ELR (cell line): ENCODE data around the gene ARHGEF10L.
"Not testable (repeated sequence)": the region's sequence is repeated elsewhere in the genome, so short reads cannot be mapped to it uniquely, and the experiment has no call there.

ENCODE experiments used
- DNase-seq: peaks from one replicate; pipeline ENCODE4 v3.0.0-alpha.2; 2015; ENCODE audit warnings: low read depth

Gene ARHGEF10L, protein sequence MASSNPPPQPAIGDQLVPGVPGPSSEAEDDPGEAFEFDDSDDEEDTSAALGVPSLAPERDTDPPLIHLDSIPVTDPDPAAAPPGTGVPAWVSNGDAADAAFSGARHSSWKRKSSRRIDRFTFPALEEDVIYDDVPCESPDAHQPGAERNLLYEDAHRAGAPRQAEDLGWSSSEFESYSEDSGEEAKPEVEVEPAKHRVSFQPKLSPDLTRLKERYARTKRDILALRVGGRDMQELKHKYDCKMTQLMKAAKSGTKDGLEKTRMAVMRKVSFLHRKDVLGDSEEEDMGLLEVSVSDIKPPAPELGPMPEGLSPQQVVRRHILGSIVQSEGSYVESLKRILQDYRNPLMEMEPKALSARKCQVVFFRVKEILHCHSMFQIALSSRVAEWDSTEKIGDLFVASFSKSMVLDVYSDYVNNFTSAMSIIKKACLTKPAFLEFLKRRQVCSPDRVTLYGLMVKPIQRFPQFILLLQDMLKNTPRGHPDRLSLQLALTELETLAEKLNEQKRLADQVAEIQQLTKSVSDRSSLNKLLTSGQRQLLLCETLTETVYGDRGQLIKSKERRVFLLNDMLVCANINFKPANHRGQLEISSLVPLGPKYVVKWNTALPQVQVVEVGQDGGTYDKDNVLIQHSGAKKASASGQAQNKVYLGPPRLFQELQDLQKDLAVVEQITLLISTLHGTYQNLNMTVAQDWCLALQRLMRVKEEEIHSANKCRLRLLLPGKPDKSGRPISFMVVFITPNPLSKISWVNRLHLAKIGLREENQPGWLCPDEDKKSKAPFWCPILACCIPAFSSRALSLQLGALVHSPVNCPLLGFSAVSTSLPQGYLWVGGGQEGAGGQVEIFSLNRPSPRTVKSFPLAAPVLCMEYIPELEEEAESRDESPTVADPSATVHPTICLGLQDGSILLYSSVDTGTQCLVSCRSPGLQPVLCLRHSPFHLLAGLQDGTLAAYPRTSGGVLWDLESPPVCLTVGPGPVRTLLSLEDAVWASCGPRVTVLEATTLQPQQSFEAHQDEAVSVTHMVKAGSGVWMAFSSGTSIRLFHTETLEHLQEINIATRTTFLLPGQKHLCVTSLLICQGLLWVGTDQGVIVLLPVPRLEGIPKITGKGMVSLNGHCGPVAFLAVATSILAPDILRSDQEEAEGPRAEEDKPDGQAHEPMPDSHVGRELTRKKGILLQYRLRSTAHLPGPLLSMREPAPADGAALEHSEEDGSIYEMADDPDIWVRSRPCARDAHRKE (N-terminal part only)

DNA sequence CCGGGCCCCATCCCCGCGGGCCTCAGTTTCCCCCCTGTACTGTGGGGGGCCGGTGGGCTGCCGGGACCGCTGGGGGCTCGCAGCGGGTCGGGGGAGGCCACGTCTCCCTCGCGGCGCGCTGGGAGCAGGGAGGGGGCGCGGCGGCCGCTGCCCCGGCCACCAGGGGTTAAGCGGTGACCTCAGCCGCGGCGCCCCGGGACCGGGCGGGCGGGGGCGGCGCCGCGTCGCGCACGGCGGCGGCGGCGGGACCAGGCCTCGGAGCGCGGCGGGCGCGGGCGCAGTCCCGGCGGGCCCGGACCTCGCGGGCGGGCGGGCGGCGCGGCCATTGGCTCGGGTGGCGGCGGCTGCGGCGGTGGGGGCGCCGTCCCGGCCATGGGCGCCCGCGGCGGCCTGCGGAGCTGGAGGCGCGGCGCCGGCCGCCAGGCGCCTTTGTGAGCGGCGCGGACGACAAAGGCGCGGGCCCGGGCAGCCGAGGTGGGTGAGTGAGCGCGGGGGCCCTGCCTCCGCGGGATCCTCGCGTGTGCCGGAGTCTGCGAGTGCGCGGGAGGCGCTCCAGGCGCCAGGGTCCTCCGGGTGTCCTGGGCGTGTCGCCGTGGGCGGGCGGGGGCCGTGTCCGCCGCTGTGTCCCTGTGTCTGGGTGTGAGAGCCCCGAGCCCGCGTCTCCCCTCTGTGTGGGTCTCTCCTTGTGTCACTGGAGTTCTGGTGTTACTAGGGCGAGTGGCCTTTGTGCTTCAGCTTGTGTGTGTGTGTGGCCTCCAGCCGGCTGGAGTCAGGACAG lies at the start of gene ARHGEF10L:
TSS of gene ARHGEF10L (plus strand) at position 222 of the 778 bp plus-strand sequence. CDS start 40,898 bp downstream, outside the sequence.
- peak; percentile 44 for DNase-seq

GRCh38 chr1:17489768-17490417 lies 49.6 kb upstream of the ARHGEF10L start:
- DNase-seq, result not testable (repeated sequence)

DNA sequence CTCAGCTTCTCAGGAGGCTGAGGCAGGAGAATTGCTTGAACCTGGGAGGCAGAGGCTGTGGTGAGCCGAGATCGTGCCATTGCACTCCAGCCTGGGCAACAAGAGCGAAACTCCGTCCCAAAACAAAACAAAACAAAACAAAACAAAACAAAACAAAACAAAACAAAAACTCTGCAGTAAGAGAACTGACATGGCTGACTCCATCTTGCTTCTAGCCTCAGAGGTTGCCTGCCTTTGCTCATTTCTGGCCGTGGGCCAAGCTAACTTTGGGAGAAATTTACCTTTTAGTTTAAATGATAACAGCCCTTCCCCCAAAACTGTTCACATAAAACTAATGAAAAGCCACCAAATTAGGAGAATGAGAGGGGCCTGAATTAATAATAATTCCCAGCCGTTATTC lies 48.8 kb upstream of the ARHGEF10L start:
- DNase-seq, result not testable (repeated sequence)

DNA sequence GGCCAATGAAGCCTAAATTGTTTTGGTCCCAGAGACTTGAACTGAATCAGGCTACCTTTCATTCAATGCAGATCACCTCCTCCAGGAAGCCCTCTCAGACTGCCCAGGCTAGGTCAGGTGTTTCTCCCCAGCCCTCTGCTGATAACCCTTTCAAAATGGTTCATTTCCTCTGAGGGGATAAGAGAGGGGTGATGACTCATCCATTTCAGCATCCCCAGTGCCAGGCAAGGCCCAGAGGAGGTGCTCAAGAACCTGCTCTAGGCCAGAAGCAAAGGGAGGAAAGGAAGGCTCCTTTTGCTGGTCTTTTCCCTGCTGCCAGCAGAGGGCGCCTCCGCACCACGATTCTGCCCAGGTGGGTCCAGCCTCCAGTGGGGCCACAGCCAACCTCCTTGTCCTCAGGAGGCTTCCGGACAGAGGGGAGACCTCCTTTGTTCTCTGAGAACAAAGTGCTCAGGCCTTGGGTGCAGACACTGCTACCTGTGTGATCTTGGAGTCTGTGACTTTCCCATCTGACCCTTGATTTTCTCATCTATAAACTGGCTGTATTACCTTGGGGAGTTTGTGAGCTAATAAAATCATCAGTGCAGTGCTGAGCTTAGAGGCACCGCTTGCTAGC lies 45.3 kb upstream of the ARHGEF10L start:
- peak; percentile 88 for DNase-seq

GRCh38 chr1:17496419-17496818 lies 43.1 kb upstream of the ARHGEF10L start:
- no peak for DNase-seq

DNA sequence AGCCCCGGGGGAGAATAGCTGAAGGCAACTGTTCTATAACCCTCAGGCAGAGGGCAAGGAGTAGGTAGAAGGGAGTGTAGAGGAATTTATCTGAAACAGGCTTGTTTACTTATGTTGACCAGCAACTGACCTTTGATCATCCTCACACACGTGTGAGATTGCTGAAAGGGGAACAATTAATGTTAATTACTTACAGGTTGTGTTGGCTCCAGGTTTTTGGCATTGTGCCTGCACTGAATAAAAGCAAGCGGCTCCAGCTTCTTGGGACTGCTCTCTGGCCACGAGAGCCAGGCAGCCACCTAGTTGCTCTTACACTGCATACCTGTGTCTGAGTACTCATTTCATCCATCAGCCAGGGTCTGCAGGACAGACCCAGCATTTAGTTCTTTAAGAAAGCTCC lies 41.3 kb upstream of the ARHGEF10L start:
- DNase-seq, result no peak

DNA sequence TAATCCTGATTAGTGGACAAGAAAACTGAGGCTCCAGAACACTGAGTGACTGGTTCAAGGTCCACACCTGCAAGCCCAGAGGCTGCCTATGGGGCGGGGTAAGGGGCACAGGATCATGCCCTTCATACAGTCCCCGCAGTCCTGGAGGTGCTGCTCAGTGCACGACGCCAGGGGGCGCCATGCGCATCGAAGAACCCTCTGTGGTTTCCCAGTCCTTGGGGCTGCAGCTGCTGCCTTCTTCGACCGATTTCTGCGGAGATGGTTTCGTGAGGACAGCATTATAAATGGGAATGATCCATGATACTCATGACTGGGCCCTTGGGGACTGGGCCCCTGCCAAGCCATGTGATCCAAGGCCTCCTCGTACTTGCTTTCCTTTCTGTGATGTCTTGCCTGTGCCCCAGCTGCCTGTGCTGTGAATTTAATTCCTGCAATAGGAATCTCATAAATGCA lies 37.1 kb upstream of the ARHGEF10L start:
- peak; percentile 76 for DNase-seq

GRCh38 chr1:17503146-17503545 lies 36.4 kb upstream of the ARHGEF10L start:
- DNase-seq, result no peak

- DNase-seq, result not testable (repeated sequence)
Measured at GRCh38 chr1:17507200-17507599, 32.3 kb upstream of the ARHGEF10L start.

DNA sequence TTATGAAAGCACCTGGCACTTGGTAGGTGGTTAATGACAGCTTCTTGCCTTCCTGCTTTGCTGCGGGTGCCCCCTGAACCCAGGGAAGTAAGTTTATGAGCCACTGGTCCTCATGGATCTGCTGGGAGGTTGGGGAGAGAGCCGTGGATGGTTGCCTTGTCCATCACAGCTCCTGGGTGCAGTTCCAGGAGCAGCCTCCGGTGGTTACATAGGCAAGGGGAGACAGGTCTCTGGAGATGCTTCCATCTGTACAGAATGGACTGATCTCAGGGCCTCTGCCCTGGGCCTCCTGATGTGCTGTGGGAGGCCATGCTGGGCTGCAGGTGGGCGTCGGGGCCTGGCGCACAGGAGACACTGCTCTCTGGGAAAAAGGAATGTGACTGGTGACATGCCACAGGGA lies 31.6 kb upstream of the ARHGEF10L start:
- peak; percentile 32 for DNase-seq

GRCh38 chr1:17509363-17509762 lies 30.1 kb upstream of the ARHGEF10L start:
- DNase-seq, result no peak

DNA sequence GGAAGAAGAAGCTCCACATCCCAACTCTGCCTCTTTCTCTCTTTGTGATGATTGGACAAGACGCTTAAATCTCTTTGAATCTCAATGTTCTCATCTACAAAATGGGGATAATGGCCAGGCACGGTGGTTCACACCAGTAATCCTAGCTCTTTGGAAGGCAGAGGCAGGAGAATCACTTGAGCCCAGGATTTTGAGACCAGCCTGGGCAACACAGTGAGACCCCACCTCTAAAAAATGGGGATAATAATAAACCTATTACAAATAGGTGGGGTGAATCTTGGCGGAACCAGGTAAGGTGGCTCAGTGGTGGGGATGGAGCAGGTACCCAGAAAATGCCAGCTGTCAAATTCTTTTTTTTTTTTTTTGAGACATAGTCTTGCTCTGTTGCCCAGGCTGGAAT lies 29.4 kb upstream of the ARHGEF10L start:
- DNase-seq, result no peak

- no peak for DNase-seq
Measured at GRCh38 chr1:17511188-17511587, 28.3 kb upstream of the ARHGEF10L start.

DNA sequence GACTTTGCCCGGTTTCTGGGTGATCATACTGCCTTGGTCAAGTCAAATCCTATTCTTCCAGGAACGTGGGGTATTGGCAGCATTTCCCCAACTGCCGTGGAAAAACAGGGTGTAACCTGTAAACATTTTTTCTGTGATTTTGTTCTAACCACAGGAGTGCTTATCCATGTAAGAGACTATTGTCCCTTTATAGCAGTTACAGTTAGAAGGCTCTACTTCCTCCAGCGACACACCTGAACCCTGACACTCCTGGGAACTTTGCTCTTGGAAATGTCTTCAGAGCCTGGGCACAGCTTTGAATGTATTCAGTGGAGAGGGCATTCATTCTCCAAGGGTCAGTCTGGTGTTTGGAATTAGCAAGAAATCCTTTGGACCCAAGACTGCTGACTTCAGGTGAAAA lies 26.4 kb upstream of the ARHGEF10L start:
- DNase-seq, result no peak

DNA sequence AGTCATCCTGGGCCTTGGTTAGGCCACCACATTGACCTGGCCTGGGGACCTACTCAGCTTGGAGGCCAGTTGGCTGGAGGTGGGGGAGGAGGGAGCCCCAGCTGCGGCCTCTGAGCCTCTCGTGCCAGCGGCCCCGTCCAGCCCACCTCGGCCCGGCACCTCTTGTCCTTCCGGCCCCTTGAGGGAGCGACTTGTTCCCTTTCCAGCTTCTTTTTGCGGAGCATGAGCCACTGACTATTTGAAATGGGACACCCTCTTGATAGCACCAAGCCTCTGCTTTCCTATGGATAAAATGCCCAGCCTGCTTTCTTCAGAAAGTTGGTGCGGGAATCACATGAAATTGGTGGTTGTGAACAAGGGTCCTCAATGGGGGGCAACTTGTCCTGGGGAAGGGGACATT lies 24.7 kb upstream of the ARHGEF10L start:
- no peak for DNase-seq

DNA sequence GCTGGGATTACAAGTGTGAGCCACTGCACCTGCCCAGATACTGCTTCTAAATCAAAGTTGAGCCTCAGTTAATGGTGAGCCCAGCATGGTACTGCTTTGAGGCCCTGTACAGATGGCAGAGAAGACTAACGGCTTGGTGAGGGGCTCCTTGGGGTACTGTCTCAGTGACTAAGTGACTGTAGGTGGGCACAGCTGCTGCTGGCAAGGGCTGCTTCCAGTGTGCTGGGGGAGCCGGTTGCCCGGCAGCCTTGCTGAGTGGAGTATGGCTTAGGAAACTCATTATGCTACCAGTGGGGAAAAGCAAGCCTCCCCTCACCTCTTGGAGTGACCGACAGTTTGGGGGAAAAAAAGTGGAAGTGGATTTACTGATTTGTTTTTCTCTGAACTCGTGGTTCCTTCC lies 23.6 kb upstream of the ARHGEF10L start:
- DNase-seq, result no peak

DNA sequence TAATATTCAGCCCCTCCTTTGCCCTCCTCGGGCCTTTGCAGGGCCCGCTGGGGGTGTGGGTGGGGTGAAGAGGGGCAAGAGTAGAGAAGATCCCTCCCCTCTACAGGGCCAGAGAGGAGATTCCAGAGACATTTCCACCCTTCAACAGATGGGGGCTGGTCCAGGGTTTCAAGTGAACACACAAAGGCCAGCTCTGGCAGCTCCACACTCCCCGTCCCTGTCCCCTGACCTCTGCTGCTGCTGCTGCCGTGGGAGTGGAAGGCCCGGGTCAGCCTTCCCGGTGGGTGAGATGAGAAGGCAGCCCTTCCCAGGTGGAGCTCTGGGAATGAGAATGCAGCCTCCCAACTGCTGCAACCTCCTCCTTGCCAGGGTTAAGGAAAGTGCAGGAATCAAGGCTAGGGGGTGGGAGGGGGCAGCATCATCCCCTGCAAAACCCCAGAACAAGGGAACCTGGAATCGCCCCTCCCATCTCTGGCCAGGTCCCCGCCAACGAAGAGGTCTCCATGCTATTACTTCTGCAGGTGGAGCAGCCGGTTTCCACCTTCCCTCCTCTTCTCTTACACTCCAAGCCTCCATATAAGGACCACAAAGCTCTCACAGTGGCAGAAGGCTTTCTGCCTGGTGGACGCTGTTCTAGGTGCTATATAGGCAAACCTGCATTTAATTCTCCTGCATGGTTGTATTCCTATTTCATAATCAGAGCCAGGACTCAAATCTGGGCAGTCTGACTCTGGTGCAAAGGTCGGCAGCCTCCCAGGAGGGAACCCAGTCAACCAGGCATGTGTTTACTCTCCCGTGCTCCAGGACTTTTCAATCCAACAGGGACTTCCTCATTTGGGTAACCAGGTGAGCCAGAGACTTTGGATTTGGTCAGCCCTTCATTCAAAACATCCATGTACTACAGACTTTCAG lies 22.9 kb upstream of the ARHGEF10L start:
- DNase-seq, result no peak

GRCh38 chr1:17520041-17520440 lies 19.5 kb upstream of the ARHGEF10L start:
- DNase-seq, result no peak
